Hepatocyte (in vitro differentiated cells): Measurements from ENCODE around the gene TTBK2. TPM values are rescaled to one million over a fixed set of nuclear protein-coding genes. Genes with fewer than 3 reads are reported as not detected.

Source experiments
- DNase-seq: peaks from one replicate; pipeline ENCODE4 v3.0.0-alpha.2; 2016; ENCODE audit warnings: low spot score
- H2AFZ ChIP-seq: fragments of 200-600 bp; sonication (generic); 2 replicates; pipeline ENCODE4 v1.6.0; 2016; ENCODE audit warnings: antibody characterized with exemption, mild to moderate bottlenecking
- H3K27ac ChIP-seq: fragments of 200-600 bp; sonication (generic); 2 replicates; pipeline ENCODE4 v1.5.1; 2016; ENCODE audit warnings: mild to moderate bottlenecking
- H3K27me3 ChIP-seq: fragments of 200-600 bp; sonication (generic); 2 replicates; pipeline ENCODE4 v1.6.1; 2016
- H3K36me3 ChIP-seq: fragments of 200-600 bp; sonication (generic); replicated peaks from 2 replicates; pipeline ENCODE4 v1.5.1; 2016; ENCODE audit warnings: low read depth; ENCODE audit not compliant: insufficient read depth
- H3K4me1 ChIP-seq: fragments of 200-600 bp; sonication (generic); 2 replicates; pipeline ENCODE4 v1.5.1; 2016; ENCODE audit warnings: mild to moderate bottlenecking, moderate library complexity; ENCODE audit not compliant: insufficient read depth
- H3K4me2 ChIP-seq: fragments of 200-600 bp; sonication (generic); 2 replicates; pipeline ENCODE4 v1.6.0; 2016
- H3K4me3 ChIP-seq: fragments of 200-600 bp; sonication (generic); 2 replicates; pipeline ENCODE4 v1.5.1; 2016; ENCODE audit warnings: mild to moderate bottlenecking
- H3K79me2 ChIP-seq: fragments of 200-600 bp; sonication (generic); 2 replicates; pipeline ENCODE4 v1.6.0; 2017; ENCODE audit warnings: mild to moderate bottlenecking
- H3K9me2 ChIP-seq: fragments of 200-600 bp; sonication (generic); replicated peaks from 2 replicates; pipeline ENCODE4 v1.6.0; 2017; ENCODE audit warnings: mild to moderate bottlenecking; ENCODE audit not compliant: insufficient read depth
- H3K9me3 ChIP-seq: fragments of 200-600 bp; sonication (generic); 2 replicates; pipeline ENCODE4 v1.5.1; 2016; ENCODE audit warnings: low read depth, mild to moderate bottlenecking
- H4K20me1 ChIP-seq: fragments of 200-600 bp; sonication (generic); 2 replicates; pipeline ENCODE4 v1.6.0; 2016; ENCODE audit warnings: mild to moderate bottlenecking; ENCODE audit not compliant: insufficient read depth, poor library complexity, severe bottlenecking
- CTCF ChIP-seq: fragments of 200-600 bp; sonication (generic); IDR thresholded peaks from 2 replicates; pipeline ENCODE4 v1.5.1; 2016; ENCODE audit warnings: antibody characterized with exemption, mild to moderate bottlenecking; ENCODE audit not compliant: poor library complexity
- EZH2 ChIP-seq: fragments of 200-600 bp; sonication (generic); IDR thresholded peaks from 2 replicates; pipeline ENCODE4 v1.6.1; 2016; ENCODE audit warnings: antibody characterized with exemption, mild to moderate bottlenecking, borderline replicate concordance
- EZH2phosphoT487 ChIP-seq: fragments of 200-600 bp; sonication (generic); IDR thresholded peaks from one replicate; pipeline ENCODE4 v1.6.1; 2018; ENCODE audit warnings: antibody characterized with exemption, mild to moderate bottlenecking, low read depth, moderate library complexity; ENCODE audit not compliant: unreplicated experiment, severe bottlenecking
- WGBS: methylation state at CpG from one replicate; pipeline ENCODE4 v1.1.6; 2016; ENCODE audit warnings: low lambda C conversion rate; ENCODE audit errors: missing lambda C conversion rate; 5-methylcytosine and 5-hydroxymethylcytosine counted together
- polyA plus RNA-seq: library from polyadenylated mRNA; unstranded; fragments of >200 nt; fragmentation: Nextera tagmentation; extraction: Ambion mirVana; gene quantifications from 2 replicates; pipeline ENCODE4 v1.2.1, GENCODE V29; 2016
- total RNA-seq: library from RNA; depleted of rRNA; stranded (reverse); fragments of >200 nt; gene quantifications from 2 replicates; pipeline ENCODE4 v1.2.3, GENCODE V29; 2014

Gene TTBK2
- total and polyA plus RNA-seq, 2 experiments from 2014 or later, result 3.8 to 8.5 TPM

- H3K9me3 ChIP-seq, result no peaks in the 10 kb centered on the region
- no peak for DNase-seq
- no peak overlapping the region for H3K4me3 ChIP-seq
- H3K4me1 ChIP-seq, result no peaks in the 10 kb centered on the region
- no peak overlapping the region for H3K27ac ChIP-seq
- H3K4me2 ChIP-seq, result no peak overlapping the region
- H3K36me3 ChIP-seq, result no peaks in the 10 kb centered on the region
- 97% methylated on average over 3 of the region's 3 CpGs for WGBS
- TF ChIP-seq EZH2phosphoT487, result no peak
- TF ChIP-seq CTCF, result no peak
- H3K79me2 ChIP-seq, result no peaks in the 10 kb centered on the region
- H4K20me1 ChIP-seq, result no peaks in the 10 kb centered on the region
- no peak overlapping the region for H2AFZ ChIP-seq
- no peaks in the 10 kb centered on the region for H3K9me2 ChIP-seq
- H3K27me3 ChIP-seq, result no peaks in the 10 kb centered on the region
These were observed 66.0 kb downstream of the TTBK2 start for GRCh38 chr15:42854576-42854975.

- Histone ChIP-seq H3K4me3 (no peak overlapping the region), H3K9me3 (no peaks in the 10 kb centered on the region), H3K36me3 (no peaks in the 10 kb centered on the region), H3K27ac (no peak overlapping the region), H3K4me2 (no peak overlapping the region), H3K27me3 (no peaks in the 10 kb centered on the region), H3K4me1 (no peaks in the 10 kb centered on the region), H3K9me2 (no peaks in the 10 kb centered on the region), H4K20me1 (no peaks in the 10 kb centered on the region), H2AFZ (no peak overlapping the region), H3K79me2 (no peaks in the 10 kb centered on the region)
- WGBS, result 94% methylated on average over 2 of the region's 2 CpGs
- TF ChIP-seq EZH2phosphoT487 (no peak), CTCF (no peak), EZH2 (no peak)
- no peak for DNase-seq
These were observed 70.7 kb downstream of the TTBK2 start for GRCh38 chr15:42849836-42850235.

GRCh38 chr15:42848846-42849245, 71.7 kb downstream of the TTBK2 start:
- no peak for TF ChIP-seq CTCF
- no peak for TF ChIP-seq EZH2phosphoT487
- no peak for TF ChIP-seq EZH2
- Histone ChIP-seq H3K4me3 (no peak overlapping the region), H3K27ac (no peak overlapping the region), H3K36me3 (no peaks in the 10 kb centered on the region), H3K9me3 (no peaks in the 10 kb centered on the region), H4K20me1 (no peaks in the 10 kb centered on the region), H3K4me2 (no peak overlapping the region), H3K4me1 (no peaks in the 10 kb centered on the region), H3K27me3 (no peaks in the 10 kb centered on the region), H3K79me2 (no peaks in the 10 kb centered on the region), H2AFZ (no peak overlapping the region), H3K9me2 (no peaks in the 10 kb centered on the region)
- DNase-seq, result no peak

- WGBS, result 95% methylated on average over 1 of the region's 1 CpG
- H3K36me3 ChIP-seq, result no peaks in the 10 kb centered on the region
- no peaks in the 10 kb centered on the region for H3K9me2 ChIP-seq
- no peak for DNase-seq
- no peaks in the 10 kb centered on the region for H3K79me2 ChIP-seq
- no peaks in the 10 kb centered on the region for H4K20me1 ChIP-seq
- TF ChIP-seq CTCF (no peak), EZH2 (no peak), EZH2phosphoT487 (no peak)
- H3K9me3 ChIP-seq, result no peaks in the 10 kb centered on the region
- H3K27me3 ChIP-seq, result no peaks in the 10 kb centered on the region
- H3K4me1 ChIP-seq, result no peaks in the 10 kb centered on the region
- H3K4me3 ChIP-seq, result no peak overlapping the region
- no peak overlapping the region for H2AFZ ChIP-seq
- H3K4me2 ChIP-seq, result no peak overlapping the region
- H3K27ac ChIP-seq, result no peak overlapping the region
These were observed 73.9 kb downstream of the TTBK2 start for GRCh38 chr15:42846647-42847046.
